ENCODE results near the gene ADCY2. TPM values are rescaled to one million over a fixed set of nuclear protein-coding genes. Genes with fewer than 3 reads are reported as not detected.

ADCY2 gene
- total RNA-seq, 2 experiments from 2014 or later = not detected

DNA sequence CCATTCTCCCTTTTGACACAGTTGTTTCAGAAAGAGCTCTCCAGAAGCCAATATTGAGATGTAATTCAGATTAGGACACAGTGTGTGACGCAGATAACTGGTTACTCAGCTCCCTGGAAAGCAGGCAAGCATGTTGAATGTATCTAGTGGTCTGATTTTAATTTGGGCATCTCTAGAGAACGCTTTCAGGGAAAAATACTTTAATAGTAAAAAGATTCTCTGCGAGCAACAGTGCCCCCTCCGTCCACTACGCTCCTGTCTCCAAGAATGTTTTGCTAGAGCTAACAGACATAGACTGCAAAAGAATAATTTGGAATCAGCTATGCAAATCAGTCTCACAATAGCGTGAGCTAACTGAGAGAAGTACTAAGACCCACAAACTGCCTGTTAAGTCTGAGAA is 431.7 kb downstream of the ADCY2 start:
- Mint-ChIP-seq H3K4me3 (no peak overlapping the region), H3K4me1 (ENCODE audit: low read depth) (no peaks in the 10 kb centered on the region), H3K27me3 (peaks cover 12% of the 10 kb centered on the region), H3K27ac (no peak overlapping the region), H3K9me3 (no peaks in the 10 kb centered on the region), H3K36me3 (ENCODE audit: low read depth) (no peaks in the 10 kb centered on the region)
- ATAC-seq (no peak), DNase-seq (no peak)
- POLR2A ChIA-PET = interaction anchor here (0.6 kb wide), 1 partner anchor 74 kb away, joined by 3 read pairs; no protein-coding TSS in a partner anchor
- TF ChIP-seq, protein P1, sequence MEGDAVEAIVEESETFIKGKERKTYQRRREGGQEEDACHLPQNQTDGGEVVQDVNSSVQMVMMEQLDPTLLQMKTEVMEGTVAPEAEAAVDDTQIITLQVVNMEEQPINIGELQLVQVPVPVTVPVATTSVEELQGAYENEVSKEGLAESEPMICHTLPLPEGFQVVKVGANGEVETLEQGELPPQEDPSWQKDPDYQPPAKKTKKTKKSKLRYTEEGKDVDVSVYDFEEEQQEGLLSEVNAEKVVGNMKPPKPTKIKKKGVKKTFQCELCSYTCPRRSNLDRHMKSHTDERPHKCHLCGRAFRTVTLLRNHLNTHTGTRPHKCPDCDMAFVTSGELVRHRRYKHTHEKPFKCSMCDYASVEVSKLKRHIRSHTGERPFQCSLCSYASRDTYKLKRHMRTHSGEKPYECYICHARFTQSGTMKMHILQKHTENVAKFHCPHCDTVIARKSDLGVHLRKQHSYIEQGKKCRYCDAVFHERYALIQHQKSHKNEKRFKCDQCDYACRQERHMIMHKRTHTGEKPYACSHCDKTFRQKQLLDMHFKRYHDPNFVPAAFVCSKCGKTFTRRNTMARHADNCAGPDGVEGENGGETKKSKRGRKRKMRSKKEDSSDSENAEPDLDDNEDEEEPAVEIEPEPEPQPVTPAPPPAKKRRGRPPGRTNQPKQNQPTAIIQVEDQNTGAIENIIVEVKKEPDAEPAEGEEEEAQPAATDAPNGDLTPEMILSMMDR (IDR thresholded peaks at IDR 0.05) = no peak
- intact Hi-C loops (cut with micrococcal nuclease) = no loop called here
- CTCF ChIA-PET = interaction anchor here (1.0 to 2.0 kb wide), 2 partner anchors 12 to 60 kb away, joined by 3 to 10 read pairs; no protein-coding TSS in a partner anchor

DNA sequence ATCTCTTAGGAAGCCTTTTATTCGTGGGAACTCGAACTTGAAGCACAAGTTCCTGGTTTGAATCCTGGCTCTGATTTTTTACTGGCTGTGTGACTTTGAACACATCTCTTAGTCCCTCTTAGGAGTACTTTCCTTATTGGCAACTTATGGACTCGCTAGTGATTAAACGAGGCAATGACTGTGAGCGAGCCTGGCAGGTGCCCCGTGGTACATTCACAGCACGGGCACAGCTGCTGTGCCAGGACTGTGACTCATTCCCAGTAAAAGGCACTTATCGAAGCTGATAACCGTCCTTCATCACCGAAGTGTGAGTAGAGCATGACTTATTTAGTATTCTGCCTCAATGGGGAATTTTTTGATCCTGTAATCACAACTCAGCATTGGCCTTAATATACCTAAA is 432.3 kb downstream of the ADCY2 start:
- CTCF ChIA-PET = interaction anchor here (2.0 kb wide), 1 partner anchor 13 kb away, joined by 10 read pairs; no protein-coding TSS in a partner anchor
- Mint-ChIP-seq H3K27me3 (peaks cover 6% of the 10 kb centered on the region), H3K9me3 (no peaks in the 10 kb centered on the region), H3K4me3 (no peak overlapping the region), H3K4me1 (ENCODE audit: low read depth) (no peaks in the 10 kb centered on the region), H3K27ac (no peak overlapping the region), H3K36me3 (ENCODE audit: low read depth) (no peaks in the 10 kb centered on the region)
- TF ChIP-seq, protein P1 (IDR thresholded peaks at IDR 0.05) = no peak
- ATAC-seq (no peak), DNase-seq (no peak)
- POLR2A ChIA-PET = no interaction called here
- intact Hi-C loops (cut with micrococcal nuclease) = no loop called here

DNA sequence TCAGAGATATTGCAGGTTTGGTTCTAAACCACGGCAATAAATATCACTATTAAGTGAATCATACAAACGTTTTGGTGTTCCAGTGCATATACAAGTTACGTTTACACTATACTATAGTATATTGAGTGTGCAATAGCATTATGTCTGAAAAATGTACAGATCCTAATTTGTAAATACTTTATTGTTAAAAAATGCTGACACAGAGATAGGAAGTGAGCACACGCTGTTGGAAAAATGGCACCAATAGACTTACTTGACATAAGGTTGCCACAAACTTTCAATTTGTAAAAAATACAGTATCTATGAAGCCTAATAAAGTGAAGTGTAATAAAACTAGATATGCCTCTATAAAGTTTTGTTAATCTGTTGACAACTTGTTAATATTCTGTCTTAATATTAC is 439.0 kb downstream of the ADCY2 start:
- Mint-ChIP-seq H3K4me3 (no peak overlapping the region), H3K36me3 (ENCODE audit: low read depth) (no peaks in the 10 kb centered on the region), H3K27me3 (peaks cover 16% of the 10 kb centered on the region), H3K9me3 (no peaks in the 10 kb centered on the region), H3K27ac (no peak overlapping the region), H3K4me1 (ENCODE audit: low read depth) (no peaks in the 10 kb centered on the region)
- ChIA-PET POLR2A (no interaction called here), CTCF (no interaction called here)
- TF ChIP-seq, protein P1 (IDR thresholded peaks at IDR 0.05) = no peak
- DNase-seq = no peak
- no peak for ATAC-seq
- intact Hi-C loops (cut with micrococcal nuclease) = no loop called here

DNA sequence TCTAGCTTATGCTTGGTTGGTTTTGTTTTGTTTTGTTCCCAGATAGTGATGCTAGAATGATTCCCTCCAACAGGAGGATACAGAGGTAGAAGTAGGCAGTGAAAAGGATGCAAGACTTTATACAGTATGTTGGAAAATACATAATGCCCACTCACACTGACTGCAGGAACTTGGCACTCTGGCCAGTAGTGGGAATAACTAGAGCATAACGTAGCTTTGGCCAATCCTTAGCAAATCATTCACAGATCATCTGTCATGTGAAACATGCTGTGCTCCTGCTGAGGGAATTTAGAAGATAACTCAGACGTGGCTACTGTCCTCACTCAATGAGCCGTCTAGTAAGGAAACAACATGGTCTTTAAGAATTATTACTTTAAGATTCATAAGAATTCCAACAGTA is 441.5 kb downstream of the ADCY2 start:
- H3K27me3 Mint-ChIP-seq = peaks cover 15% of the 10 kb centered on the region
- no peak for ATAC-seq
- ChIA-PET POLR2A (no interaction called here), CTCF (no interaction called here)
- no peak overlapping the region for H3K27ac Mint-ChIP-seq
- H3K4me3 Mint-ChIP-seq = no peak overlapping the region
- no peaks in the 10 kb centered on the region for H3K9me3 Mint-ChIP-seq
- intact Hi-C loops (cut with micrococcal nuclease) = no loop called here
- no peak for DNase-seq
- no peaks in the 10 kb centered on the region for H3K4me1 Mint-ChIP-seq (ENCODE audit: low read depth)
- TF ChIP-seq, protein P1 (IDR thresholded peaks at IDR 0.05) = no peak
- H3K36me3 Mint-ChIP-seq (ENCODE audit: low read depth) = no peaks in the 10 kb centered on the region

DNA sequence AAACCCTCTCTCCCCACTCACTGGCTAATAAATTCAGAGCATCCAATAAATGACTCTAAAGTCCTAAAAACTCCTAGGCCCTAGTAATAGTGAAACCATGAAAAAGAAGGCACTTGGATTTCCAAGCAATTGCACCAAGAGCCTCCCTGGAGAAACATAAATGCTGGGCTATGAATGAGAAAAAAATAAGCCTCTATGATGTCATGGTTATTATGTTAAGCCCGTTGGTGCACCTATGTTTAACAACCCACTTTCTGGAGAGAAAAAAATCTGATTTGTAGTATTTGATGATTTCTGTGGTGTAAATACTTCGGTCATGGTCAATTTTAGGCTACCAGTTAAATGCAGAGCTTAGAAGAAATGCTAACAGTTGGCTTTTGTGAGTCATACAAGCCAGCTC is 446.6 kb downstream of the ADCY2 start:
- ChIA-PET POLR2A (no interaction called here), CTCF (no interaction called here)
- no peaks in the 10 kb centered on the region for H3K4me1 Mint-ChIP-seq (ENCODE audit: low read depth)
- no peaks in the 10 kb centered on the region for H3K36me3 Mint-ChIP-seq (ENCODE audit: low read depth)
- no peak overlapping the region for H3K27ac Mint-ChIP-seq
- no peak overlapping the region for H3K4me3 Mint-ChIP-seq
- peaks cover 28% of the 10 kb centered on the region for H3K27me3 Mint-ChIP-seq
- TF ChIP-seq, protein P1 (IDR thresholded peaks at IDR 0.05) = no peak
- DNase-seq = no peak
- H3K9me3 Mint-ChIP-seq = no peaks in the 10 kb centered on the region
- intact Hi-C loops (cut with micrococcal nuclease) = no loop called here
- ATAC-seq = no peak

Measured in activated CD8-positive, alpha-beta T cell treated with anti-CD3 and anti-CD28 coated beads for 36 hours (primary cell).